Right forelimb (tissue), 1 donor: ENCODE measurements around the gene HNRNPR.
"Not testable (repeated sequence)": the region's sequence is repeated elsewhere in the genome, so short reads cannot be mapped to it uniquely, and the experiment has no call there.

Experiments used
- DNase-seq: peaks from one replicate; pipeline ENCODE4 v3.0.0-alpha.2; 2018

HNRNPR gene

DNA sequence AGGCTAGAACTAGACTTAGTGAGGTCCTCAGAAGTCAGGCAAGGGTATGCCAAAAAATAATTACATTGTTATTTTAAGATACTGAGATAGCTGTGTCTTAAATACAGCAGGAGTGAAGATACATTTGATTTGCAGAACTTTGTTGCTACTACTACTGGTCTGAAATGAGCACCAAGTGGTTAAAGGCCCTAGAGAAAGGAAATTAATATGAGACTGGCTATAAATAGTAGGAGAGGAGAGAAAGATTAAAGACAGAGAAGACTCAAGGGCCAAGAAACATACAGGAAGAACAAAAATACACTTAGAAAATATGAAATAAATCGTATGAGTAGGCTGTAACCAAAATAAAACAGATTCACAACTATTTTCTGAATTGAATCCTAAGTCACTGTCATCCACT lies 21.3 kb downstream of the HNRNPR start:
- no peak for DNase-seq

DNA sequence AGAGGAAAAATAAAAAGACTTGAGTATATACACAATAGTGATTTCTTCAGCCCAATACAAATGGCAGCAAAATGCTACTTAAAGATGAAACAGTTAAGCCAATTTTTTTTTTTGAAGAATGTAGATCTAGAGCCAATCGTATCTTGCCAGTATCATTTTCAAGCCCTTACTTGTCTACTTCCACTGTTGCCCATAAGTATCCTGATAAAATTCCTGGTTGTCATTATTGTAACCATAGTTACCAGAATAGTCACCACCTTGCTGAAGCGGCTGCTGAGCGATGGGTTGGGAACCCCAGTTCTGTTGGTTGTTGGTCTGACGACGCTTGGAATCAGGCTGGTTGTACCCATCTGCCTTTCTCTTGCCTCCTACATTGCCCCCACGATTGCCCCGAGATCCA lies 33.8 kb downstream of the HNRNPR start:
- DNase-seq: not testable (repeated sequence)

DNA sequence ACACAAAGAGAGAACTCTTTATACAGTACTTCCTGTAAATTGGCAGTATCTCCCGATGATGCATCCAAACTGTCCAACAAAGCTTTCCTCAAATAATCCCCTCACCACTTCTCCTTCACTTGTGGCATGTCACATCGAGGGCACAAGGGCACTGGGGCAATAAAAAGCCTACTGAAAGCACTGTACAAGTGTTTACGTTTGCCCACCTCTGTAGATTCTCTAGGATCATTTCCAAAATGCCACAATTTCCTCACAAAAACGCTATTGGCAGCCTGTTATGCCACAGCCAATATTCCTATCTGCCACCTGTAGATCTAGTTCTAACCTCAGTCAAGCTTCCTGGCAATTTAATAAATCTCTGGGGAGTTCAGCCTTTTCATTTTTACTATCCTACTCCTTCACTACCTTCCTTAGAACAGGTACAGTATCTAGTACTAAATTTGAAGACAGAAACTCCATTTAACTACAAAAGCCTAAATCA lies 39.9 kb downstream of the HNRNPR start:
- no peak for DNase-seq

DNA sequence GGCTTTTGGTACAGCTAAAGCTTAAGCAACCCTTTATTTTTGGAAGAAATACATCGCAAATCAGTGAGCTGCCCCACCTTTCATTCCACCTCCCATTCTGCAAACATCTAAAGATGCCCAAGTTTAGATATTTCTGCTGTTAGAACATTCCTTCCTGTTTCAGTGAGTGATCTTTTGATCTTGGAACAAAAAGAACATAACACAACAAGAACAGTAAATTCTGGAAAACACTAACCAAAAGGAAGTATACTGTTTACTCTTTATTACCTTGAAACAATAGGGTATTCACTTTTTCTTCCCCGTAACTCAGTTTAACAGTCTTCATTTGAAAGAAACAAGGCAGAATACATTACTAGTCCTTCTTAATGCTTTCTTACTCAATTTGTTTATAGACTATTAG lies 40.6 kb downstream of the HNRNPR start:
- no peak for DNase-seq

DNA sequence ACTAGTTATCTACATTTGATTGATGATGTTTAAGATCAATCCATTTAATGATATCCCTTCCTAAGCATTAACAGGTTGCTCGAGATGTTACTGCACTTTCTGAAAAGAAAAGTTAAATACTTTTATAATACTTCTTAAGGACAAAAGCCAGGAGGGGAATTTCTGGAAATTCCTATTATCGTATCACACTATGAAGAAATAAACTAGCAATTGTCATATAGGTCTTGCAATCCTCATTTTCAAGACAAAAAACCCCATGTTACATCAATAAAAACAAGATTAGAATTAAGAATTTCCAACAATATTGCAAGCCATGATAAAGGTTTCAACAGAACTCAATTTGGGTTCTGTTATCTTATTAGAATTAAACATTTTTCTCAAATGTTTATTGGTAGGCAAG lies 47.2 kb downstream of the HNRNPR start:
- DNase-seq: no peak

DNA sequence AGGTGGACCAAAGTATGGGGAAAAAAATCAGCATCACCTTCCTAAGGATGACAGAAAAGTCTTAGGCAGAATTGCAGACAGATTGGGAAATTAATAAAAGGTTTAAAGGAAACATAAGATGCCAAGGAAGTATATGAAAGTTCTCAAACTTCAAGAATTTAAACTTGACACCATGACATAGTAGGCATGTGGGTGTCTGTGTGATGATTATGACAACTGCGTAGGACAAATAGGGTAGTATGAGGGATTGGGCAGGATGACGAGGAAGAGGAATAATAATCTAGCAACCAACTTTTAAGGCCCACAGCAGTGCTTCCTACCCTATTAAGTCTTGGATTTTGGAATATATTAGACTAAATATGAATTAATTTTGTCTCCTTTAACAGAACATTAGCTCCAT lies 52.4 kb downstream of the HNRNPR start:
- DNase-seq: no peak

DNA sequence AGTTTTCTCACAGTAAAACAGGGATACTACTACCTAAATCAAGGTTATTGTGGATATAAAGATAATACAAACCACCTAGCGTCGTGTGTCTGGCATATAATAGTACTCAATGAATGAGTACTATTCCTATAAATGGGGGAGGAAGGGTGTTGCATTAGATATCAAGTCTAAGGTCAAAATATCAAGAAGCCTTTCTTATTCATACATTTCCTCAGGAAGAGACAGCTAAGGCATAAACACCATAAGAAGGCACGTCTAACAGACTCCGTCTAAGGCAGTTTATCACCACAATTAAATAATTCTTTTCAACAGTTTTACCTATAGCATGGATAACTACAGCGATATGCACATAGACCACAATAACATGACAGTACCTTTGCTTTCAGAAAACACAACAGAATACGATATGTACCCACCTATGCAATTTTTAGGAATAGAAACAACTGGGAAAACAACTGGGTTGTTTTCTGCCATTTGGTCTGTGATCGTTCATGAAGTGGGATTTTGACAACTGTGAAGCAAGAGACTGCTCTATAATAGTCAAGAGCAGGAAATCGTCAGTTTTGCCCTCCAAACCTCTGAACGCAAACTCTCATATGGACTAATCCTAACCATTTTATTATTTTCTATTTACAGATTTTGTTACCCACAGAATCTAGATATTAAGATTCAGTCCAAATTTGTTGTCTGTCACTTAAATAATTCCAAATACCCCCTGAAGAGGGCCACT lies 53.1 kb downstream of the HNRNPR start:
- no peak for DNase-seq

DNA sequence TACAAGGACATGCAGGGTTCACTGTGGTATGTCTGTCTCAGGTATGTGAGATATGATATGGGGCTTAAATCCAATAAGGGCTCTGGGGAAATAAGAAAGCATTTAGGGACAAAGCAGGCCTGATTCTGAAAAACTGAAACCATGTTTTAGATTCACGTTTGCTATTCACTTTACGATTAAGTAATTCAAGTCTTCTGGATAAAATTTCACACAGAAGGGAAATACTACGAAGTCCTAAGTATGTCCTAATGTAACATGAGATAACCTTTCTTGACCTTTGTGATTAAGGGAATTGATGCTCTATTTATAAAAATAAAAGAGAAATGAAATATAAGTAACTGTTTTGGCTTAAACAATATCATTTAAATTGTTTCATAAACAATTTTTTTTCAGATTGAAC lies 55.4 kb downstream of the HNRNPR start:
- no peak for DNase-seq

DNA sequence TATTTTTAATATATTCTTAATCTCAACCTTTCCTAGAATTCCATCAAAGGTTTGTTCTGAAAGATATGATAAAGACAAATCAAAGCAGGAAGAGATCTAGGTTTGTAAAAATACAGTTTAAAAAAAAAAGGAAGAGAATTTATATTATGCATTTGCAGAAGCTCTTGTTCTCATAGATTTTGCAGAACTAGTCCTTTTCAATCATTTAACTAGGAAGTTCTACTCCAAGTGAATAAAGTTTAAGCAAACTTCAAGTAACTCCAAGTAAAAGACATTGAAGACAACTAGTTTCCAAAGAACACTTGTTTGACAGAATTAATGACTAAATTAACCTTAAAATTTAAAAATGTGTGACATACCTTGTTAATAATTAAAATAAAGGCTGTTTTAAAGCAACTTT lies 55.9 kb downstream of the HNRNPR start:
- DNase-seq: no peak

DNA sequence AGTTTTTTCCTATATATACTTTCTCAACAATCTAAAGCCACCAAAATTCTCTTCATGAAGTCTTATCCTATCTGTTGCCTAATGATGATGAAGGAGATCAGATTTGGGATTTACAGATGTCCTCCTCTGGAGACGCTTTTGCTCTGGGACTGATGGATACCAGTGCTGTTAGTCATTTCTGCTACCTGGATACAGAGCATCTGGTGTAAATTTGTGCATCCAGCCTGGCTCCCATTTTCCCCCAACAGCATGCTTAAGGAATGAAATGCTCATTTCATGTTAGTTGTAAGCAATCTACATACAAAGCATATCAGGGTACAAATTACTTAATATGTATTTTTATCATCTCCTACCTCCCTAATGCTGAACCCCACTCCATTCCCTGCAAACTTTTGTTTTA lies 57.7 kb downstream of the HNRNPR start:
- no peak for DNase-seq

DNA sequence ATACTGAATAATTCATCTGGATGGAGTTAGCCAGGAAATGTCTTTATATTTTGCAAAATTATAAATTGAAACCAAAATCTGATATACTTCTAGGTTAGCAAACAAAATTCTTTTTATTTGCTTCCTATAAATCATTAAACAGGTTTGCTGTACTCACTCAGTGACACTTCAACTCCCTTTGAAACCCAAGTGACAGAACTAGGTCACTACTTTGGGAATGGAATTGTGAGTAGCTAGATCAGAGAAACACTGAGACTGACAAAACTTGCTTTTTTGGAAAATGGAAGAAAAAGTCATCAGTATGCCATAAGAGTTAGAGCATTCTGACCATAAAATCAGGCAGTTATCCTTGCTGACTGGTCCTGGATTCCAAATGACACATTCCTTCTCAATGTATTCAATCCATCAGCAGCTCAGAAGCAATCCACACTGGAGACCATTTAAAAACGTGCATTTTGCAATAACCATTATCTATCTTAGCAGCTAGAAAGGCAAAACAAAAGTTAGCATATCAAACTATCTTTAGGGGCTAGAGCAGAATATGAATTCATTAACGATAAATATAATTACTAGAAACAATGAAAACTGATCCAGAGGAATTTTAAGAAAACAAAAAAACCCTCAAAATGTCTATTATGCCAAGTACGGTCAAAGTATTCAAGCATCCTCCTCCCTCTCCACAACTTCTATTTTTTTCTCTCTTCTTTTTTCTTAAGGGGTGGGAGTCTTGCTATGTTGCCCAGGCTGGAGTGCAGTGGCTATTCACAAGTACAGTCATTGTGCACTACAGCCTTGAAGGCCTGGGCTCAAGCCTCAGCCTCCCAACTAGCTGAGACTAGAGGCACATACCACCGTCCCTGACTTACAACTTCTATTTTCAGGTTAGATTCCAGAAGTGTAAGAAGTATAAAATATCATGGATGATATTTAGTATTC lies 60.1 kb downstream of the HNRNPR start:
- DNase-seq: no peak

DNA sequence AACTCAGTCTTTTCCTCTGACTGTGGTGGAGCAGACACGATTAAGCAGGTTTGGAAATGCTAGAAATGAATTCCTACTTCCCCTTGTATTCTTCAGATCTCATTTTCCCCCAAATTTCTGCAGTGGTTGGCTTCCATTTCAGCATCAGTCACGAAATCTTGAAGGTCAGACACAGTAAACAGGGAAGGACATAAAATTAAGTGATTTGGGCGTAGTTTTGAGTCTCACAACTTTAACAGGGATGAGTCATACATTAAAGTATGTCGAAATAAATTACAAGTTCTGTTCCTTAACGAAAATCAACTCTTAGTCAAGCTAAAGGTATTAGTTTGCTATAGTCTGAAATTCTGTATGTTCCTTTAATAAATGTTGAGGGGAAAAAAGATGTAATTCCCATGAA lies 61.1 kb downstream of the HNRNPR start:
- DNase-seq: no peak

DNA sequence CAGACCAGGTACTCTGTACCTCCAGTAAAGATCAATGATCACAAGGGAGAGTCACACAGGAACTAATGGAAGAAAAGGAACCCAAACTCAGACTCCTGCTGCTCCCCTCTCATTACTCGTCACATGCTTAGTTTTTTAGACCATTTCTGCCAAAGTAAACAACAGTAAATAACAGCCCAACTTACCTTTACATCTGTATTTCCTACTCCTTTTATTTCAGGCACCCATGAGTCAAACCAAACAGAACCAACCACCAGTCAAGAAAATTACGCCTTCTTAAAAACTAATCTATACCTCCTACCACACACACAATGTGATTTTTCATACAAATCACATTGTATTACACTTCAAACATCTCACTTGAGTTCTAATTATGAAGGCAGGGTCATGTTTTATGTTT lies 65.4 kb downstream of the HNRNPR start:
- DNase-seq: no peak

DNA sequence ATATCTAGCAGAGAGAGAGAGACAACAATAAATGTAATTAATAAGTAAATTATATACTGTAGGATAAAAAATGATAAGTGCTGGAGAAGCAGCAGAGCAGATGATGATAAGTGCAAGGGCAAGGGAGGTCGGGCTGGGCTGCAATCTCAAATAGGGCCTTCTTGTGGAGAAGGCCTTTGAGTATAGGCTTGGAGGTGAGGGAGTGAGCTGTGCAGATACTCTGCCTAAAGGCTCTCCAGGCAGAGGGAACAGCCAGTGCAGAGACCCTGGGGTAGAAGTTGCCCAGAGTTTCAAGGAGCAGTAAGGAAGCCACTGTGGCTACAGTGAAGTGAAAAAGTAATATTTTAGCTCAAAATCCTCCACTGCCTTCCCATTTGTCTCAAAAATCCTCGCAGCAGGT lies 67.6 kb downstream of the HNRNPR start:
- DNase-seq: no peak

DNA sequence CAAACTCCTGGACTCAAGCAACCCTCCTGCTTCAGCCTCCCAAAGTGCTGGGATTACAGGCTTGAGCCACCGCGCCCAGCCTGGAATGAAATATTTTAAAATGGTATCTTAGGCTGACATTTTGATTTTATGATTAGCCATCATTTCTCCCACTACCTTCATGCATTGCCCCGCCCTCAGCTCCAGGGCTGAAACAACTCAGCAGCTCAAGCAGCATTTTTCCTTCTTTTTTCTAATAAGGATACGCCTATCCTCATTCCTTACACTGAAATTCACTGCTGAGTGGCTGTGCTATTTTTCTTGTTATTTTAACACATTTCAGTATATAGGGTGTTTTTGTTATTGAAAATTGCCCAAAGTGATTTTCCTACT lies 70.0 kb downstream of the HNRNPR start:
- no peak for DNase-seq

DNA sequence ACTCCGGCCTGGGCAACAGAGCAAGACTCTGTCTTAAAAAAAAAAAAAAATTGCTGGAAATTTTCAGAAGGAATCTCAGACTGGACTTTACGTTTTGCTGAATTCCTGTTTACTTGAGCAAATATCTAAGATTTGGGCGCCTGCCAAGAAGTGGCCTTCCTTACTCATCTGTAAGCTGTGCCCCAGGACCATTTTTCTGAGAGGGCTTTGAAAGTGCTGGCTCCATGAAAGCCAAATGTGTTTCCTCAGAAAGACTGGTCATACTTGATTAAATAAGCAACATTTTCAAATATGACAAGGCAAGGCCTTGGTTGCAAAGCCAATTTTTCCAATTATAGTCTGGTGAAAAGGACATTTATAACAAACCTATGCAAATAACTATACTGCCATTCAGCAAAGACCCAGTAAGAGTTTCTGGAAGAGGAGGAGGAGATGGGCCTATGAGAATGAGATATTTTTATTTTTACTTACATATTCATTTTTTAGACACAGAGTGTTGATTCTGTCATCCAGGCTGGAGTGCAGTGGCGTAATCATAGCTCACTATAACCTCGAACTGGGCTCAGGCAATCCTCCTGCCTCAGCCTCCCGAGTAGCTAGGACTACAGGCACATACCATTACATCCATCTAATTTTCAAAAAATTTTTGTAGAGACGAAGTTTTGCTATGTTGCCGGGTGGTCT lies 70.5 kb downstream of the HNRNPR start:
- no peak for DNase-seq

DNA sequence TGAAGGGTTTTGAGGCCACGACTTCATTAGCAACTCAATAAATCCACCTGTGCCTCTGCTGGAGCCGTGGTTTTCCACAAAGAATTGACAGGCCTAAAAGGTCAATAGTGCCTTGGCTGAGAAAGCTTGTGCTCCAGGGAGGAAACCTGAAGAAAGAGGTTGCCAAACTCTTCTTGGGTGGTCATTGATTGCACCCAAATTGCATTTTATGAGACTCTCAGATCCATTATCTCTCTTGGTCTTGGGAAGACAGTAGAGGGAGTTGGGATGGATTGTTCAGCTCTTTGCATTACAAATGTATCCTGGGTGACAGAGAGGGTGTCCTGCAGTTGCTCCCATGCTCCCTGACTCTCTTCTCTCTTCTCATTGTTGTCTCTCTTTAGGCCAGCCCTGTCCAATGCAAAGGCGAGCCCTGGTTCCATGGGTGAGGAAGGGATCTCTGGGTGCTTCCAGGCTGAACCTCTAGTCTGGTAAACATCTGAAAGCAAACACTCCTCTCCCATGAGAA lies 80.7 kb downstream of the HNRNPR start:
- no peak for DNase-seq

DNA sequence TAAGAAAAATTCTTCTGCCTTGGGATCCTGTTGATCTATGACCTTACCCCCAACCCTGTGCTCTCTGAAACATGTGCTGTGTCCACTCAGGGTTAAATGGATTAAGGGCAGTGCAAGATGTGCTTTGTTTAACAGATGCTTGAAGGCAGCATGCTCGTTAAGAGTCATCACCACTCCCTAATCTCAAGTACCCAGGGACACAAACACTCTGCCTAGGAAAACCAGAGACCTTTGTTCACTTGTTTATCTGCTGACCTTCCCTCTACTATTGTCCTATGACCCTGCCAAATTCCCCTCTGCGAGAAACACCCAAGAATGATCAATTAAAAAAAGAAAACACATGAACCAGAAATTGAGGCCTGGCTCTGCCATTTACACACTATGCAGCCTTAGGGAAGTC lies 86.0 kb downstream of the HNRNPR start:
- not testable (repeated sequence) for DNase-seq

DNA sequence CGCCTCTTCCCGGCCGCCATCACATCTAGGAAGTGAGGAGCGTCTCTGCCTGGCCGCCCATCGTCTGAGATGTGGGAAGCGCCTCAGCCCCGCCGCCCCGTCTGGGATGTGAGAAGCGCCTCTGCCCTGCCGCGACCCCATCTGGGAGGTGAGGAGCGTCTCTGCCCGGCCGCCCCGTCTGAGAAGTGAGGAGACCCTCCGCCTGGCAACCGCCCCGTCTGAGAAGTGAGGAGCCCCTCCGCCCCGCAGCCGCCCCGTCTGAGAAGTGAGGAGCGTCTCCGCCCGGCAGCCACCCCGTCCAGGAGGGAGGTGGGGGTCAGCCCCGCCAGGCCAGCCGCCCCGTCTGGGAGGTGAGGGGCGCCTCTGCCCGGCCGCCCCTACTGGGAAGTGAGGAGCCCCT lies 86.7 kb downstream of the HNRNPR start:
- not testable (repeated sequence) for DNase-seq
